ENCODE measurements around the gene DNAL4.

DNA sequence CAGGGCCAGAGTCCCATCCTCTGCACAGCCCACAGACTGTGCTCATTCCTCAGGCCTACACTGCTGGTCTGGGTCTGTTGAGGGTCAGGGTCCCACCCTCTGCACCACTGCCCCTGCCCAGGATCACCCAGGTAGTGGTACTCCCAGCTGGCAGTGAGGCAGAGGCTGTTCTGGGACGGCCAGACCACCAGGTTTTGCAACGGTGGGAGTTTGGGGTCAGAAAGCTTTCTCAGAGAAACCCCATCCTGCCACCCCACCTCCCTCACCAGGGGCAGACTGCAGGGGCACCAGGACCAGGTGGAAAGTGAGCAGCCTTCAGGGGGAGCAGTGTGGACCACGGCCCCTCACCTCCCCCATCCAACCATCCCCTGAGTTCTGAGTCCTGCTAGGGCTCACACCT lies 39.1 kb upstream of the DNAL4 start:
- TF ChIP-seq, protein P1, sequence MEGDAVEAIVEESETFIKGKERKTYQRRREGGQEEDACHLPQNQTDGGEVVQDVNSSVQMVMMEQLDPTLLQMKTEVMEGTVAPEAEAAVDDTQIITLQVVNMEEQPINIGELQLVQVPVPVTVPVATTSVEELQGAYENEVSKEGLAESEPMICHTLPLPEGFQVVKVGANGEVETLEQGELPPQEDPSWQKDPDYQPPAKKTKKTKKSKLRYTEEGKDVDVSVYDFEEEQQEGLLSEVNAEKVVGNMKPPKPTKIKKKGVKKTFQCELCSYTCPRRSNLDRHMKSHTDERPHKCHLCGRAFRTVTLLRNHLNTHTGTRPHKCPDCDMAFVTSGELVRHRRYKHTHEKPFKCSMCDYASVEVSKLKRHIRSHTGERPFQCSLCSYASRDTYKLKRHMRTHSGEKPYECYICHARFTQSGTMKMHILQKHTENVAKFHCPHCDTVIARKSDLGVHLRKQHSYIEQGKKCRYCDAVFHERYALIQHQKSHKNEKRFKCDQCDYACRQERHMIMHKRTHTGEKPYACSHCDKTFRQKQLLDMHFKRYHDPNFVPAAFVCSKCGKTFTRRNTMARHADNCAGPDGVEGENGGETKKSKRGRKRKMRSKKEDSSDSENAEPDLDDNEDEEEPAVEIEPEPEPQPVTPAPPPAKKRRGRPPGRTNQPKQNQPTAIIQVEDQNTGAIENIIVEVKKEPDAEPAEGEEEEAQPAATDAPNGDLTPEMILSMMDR (IDR thresholded peaks at IDR 0.05; ENCODE audit: low read depth, low read length) = no peak
- TF ChIP-seq POLR2A (IDR thresholded peaks at IDR 0.05; ENCODE audit: extremely low read depth, insufficient read length) (no peak), MYC (IDR thresholded peaks at IDR 0.05; ENCODE audit: low read depth, low read length) (no peak)
- TF ChIP-seq, protein P2, sequence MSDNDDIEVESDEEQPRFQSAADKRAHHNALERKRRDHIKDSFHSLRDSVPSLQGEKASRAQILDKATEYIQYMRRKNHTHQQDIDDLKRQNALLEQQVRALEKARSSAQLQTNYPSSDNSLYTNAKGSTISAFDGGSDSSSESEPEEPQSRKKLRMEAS (IDR thresholded peaks at IDR 0.05; ENCODE audit: low read depth, low read length) = no peak

Measured in NB4 (cell line).